NCI-H2107 treated with DMSO at 0.1 percent for 48 hours (cell line): Measurements from ENCODE around the gene ATP5F1B.
"Not testable (repeated sequence)": the region's sequence is repeated elsewhere in the genome, so short reads cannot be mapped to it uniquely, and the experiment has no call there.

Experiments used
- DNase-seq: peaks from one replicate; lab custom pipeline; 2025; ENCODE audit not compliant: unreplicated experiment; lab: John Stamatoyannopoulos, UW

The ATP5F1B gene

GRCh38 chr12:56653781-56654180 lies 8.0 kb upstream of the ATP5F1B start:
- DNase-seq: not testable (repeated sequence)

GRCh38 chr12:56648023-56648422 lies 2.2 kb upstream of the ATP5F1B start:
- DNase-seq: not testable (repeated sequence)

- no peak for DNase-seq
Observed at GRCh38 chr12:56645201-56645716, 525 bp downstream of the ATP5F1B start.

GRCh38 chr12:56644654-56645053 lies 1.1 kb downstream of the ATP5F1B start:
- DNase-seq: no peak

GRCh38 chr12:56641219-56641618 lies 4.6 kb downstream of the ATP5F1B start:
- no peak for DNase-seq

GRCh38 chr12:56637621-56638020 lies 8.2 kb downstream of the ATP5F1B start:
- no peak for DNase-seq

GRCh38 chr12:56636675-56637540 lies 8.9 kb downstream of the ATP5F1B start:
- DNase-seq: peak; percentile 99

- DNase-seq: peak; percentile 91
Observed at GRCh38 chr12:56635806-56636674, 9.7 kb downstream of the ATP5F1B start.

GRCh38 chr12:56634837-56635791 lies 10.7 kb downstream of the ATP5F1B start:
- peak; percentile 87 for DNase-seq

- peak; percentile 54 for DNase-seq
Observed at GRCh38 chr12:56634242-56634836, 11.4 kb downstream of the ATP5F1B start.

GRCh38 chr12:56633468-56634241 lies 12.1 kb downstream of the ATP5F1B start:
- DNase-seq: no peak

- no peak for DNase-seq
Observed at GRCh38 chr12:56632701-56633467, 12.9 kb downstream of the ATP5F1B start.

GRCh38 chr12:56631790-56632700 lies 13.7 kb downstream of the ATP5F1B start:
- peak; percentile 34 for DNase-seq

- DNase-seq: peak; percentile 67
Observed at GRCh38 chr12:56630180-56630632, 15.6 kb downstream of the ATP5F1B start, which contains the start of gene BAZ2A. TSS of gene BAZ2A (minus strand) at chr12:56630326. CDS start at chr12:56617530, 12,796 bp downstream.

GRCh38 chr12:56629459-56630179 lies 16.2 kb downstream of the ATP5F1B start:
- no peak for DNase-seq

- peak; percentile 36 for DNase-seq
Observed at GRCh38 chr12:56628671-56629458, 16.9 kb downstream of the ATP5F1B start.
